GM23248 (cell line): ENCODE results near the gene NFIX.

Experiments used
- EZH2 ChIP-seq: fragments of 200-600 bp; sonication (generic); IDR thresholded peaks from 2 replicates; pipeline ENCODE4 v1.6.1; 2018; ENCODE audit warnings: antibody characterized with exemption, mild to moderate bottlenecking; ENCODE audit not compliant: insufficient read depth, poor library complexity, severe bottlenecking
- EZH2phosphoT487 ChIP-seq: fragments of 200-600 bp; sonication (generic); IDR thresholded peaks from 2 replicates; pipeline ENCODE4 v1.6.1; 2018; ENCODE audit warnings: antibody characterized with exemption, moderate library complexity, mild to moderate bottlenecking, low read depth; ENCODE audit not compliant: insufficient read depth

DNA sequence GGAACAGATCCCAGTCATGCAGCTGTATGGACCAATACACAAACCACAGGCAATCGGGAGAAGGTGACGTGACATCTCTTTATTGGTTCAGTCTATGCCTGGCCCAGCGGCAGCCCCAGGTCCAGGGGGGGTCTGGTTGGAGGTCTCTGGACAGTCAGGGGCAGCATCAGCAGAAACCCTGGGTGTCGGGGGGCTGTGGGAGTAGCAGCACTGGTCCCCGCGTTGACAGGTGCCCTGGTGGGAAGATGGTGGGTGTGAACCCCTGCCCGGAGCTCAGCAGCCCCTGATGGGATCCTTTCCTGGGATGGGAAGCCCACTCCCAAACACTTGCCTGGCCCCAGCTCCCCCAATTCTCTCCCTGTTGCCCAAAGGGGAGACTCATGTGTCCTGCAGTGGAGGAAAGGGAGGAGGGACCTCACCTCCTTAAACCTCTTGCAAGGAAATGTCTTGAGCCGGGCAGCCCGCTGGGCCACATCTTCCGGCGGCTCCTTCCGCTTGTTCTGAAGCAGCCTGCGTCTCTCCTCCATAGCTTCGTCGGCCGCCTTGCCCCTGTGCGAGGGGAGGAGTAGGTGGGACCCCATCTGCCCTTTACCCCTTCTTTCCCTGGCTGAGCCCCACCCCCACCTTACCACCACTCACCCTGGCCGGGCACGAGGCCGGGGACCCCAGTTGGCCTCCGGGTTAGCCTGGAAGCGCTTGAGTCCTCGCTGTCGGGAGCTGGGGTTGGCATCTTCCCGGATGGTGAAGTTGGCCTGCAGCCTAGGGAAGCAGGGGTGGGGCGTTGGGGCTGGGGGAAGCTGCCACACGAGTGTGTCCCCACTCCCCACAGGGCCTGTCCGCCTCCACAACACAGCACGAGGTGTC lies 109.8 kb downstream of the NFIX start:
- TF ChIP-seq EZH2 (no peak), EZH2phosphoT487 (no peak)
